Fibroblast of lung (primary cell): ENCODE data around the gene SPRING1. TPM values are rescaled to one million over a fixed set of nuclear protein-coding genes. Genes with fewer than 3 reads are reported as not detected.

Experiments used
- DNase-seq, 2 donors: peaks; one replicate each; pipeline versions ENCODE4 v3.0.0 to v3.0.0-alpha.2; 2010; ENCODE audit warnings: low read depth in 2 of 2
- H2AFZ ChIP-seq: 2 replicates; pipeline ENCODE4 v1.5.1; 2012; ENCODE audit warnings: low read length, control low read depth, inconsistent platforms
- H3K27ac ChIP-seq: 2 replicates; pipeline ENCODE4 v1.5.1; 2011; ENCODE audit warnings: low read length, control low read depth; ENCODE audit not compliant: insufficient read depth
- H3K27me3 ChIP-seq: 2 replicates; pipeline ENCODE4 v1.5.1; 2011; ENCODE audit warnings: mild to moderate bottlenecking, low read length; ENCODE audit not compliant: control insufficient read depth, insufficient read depth
- H3K36me3 ChIP-seq: 2 replicates; pipeline ENCODE4 v1.5.1; 2011; ENCODE audit warnings: low read length; ENCODE audit not compliant: control insufficient read depth, insufficient read depth
- H3K4me1 ChIP-seq: 2 replicates; pipeline ENCODE4 v1.5.1; 2011; ENCODE audit warnings: low read length; ENCODE audit not compliant: control insufficient read depth, insufficient read depth; ENCODE audit errors: extremely low read depth
- H3K4me2 ChIP-seq: 2 replicates; pipeline ENCODE4 v1.5.1; 2011; ENCODE audit warnings: low read length, control low read depth; ENCODE audit not compliant: insufficient read depth; ENCODE audit errors: extremely low read depth
- H3K4me3 ChIP-seq, 4 experiments: fragments of 200-600 bp in 1 of 4; sonication (generic) in 1 of 4; replicated peaks in 1 of 4; 2 replicates each; pipeline ENCODE4 v1.5.1; 2011 to 2016; ENCODE audit warnings: low read length in 4 of 4, low read depth in 3 of 4, mild to moderate bottlenecking in 3 of 4, control low read depth in 2 of 4, inconsistent platforms in 1 of 4, mixed read lengths in 1 of 4; ENCODE audit not compliant: insufficient read depth in 1 of 4; ENCODE audit errors: control extremely low read depth in 1 of 4
- H3K79me2 ChIP-seq: 2 replicates; pipeline ENCODE4 v1.5.1; 2012; ENCODE audit warnings: mild to moderate bottlenecking, low read length, inconsistent platforms; ENCODE audit not compliant: control insufficient read depth, insufficient read depth
- H3K9ac ChIP-seq: 2 replicates; pipeline ENCODE4 v1.5.1; 2011; ENCODE audit warnings: mild to moderate bottlenecking, low read length, control low read depth; ENCODE audit not compliant: insufficient read depth
- H3K9me3 ChIP-seq: 2 replicates; pipeline ENCODE4 v1.5.1; 2012; ENCODE audit warnings: low read depth, low read length; ENCODE audit not compliant: control insufficient read depth, insufficient read depth
- H4K20me1 ChIP-seq: 2 replicates; pipeline ENCODE4 v1.5.1; 2011; ENCODE audit warnings: low read length; ENCODE audit not compliant: control insufficient read depth, insufficient read depth; ENCODE audit errors: extremely low read depth
- EZH2 ChIP-seq: IDR thresholded peaks from 2 replicates; pipeline ENCODE4 v1.5.1; 2012; ENCODE audit warnings: low read length, control low read depth, mild to moderate bottlenecking; ENCODE audit errors: missing control alignments
- polyA plus RNA-seq, 2 donors: library from polyadenylated mRNA; depleted of rRNA in 1 of 2; stranded (reverse) in 1 of 2; unstranded in 1 of 2; fragments of >200 nt; gene quantifications; 2 replicates each; pipeline ENCODE4 v1.2.1, GENCODE V29; 2011 to 2012; ENCODE audit warnings: missing spikeins in 1 of 2
- total RNA-seq: library from RNA; depleted of rRNA; stranded (reverse); fragments of >200 nt; gene quantifications from 2 replicates; pipeline ENCODE4 v1.2.1, GENCODE V29; 2014
- TF ChIP-seq, protein P1 (sequence below), 2 donors: IDR thresholded peaks in 1 of 2; conservative IDR thresholded peaks in 1 of 2; 1 replicate in 1 of 2; 2 replicates in 1 of 2; pipeline ENCODE4 v1.5.1; 2011 to 2012; ENCODE audit warnings: low read length in 2 of 2, control low read depth in 1 of 2, inconsistent platforms in 1 of 2, low read depth in 1 of 2, mild to moderate bottlenecking in 1 of 2

The SPRING1 gene
- total and polyA plus RNA-seq, 2 donors (not counting 1 experiment from before 2014, with no cell fraction given) = 14.6 to 18.8 TPM

DNA sequence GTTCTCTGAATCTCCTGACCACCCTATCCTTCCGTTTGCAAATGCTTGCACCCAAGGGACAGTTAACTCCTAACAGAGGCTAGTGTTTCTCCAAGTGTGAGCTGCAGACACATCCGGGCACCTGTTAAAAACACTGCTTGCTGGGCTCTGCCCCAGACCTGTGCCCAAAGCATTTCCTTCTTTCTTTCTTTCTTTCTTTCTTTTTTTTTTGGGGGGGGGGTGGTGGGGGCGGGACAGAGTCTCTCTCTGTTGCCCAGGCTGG lies 42.5 kb downstream of the SPRING1 start:
- no peaks in the 10 kb centered on the region for H3K36me3 ChIP-seq
- TF ChIP-seq, protein P1, sequence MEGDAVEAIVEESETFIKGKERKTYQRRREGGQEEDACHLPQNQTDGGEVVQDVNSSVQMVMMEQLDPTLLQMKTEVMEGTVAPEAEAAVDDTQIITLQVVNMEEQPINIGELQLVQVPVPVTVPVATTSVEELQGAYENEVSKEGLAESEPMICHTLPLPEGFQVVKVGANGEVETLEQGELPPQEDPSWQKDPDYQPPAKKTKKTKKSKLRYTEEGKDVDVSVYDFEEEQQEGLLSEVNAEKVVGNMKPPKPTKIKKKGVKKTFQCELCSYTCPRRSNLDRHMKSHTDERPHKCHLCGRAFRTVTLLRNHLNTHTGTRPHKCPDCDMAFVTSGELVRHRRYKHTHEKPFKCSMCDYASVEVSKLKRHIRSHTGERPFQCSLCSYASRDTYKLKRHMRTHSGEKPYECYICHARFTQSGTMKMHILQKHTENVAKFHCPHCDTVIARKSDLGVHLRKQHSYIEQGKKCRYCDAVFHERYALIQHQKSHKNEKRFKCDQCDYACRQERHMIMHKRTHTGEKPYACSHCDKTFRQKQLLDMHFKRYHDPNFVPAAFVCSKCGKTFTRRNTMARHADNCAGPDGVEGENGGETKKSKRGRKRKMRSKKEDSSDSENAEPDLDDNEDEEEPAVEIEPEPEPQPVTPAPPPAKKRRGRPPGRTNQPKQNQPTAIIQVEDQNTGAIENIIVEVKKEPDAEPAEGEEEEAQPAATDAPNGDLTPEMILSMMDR (conservative IDR thresholded peaks at IDR 0.05 in 1 of 2, IDR thresholded peaks at IDR 0.05 in 1 of 2; ENCODE audit: low read depth in 1 of 2, low read length in 2 of 2) = no peak
- no peak for TF ChIP-seq EZH2
- no peaks in the 10 kb centered on the region for H3K79me2 ChIP-seq
- peaks cover 28% of the 10 kb centered on the region for H3K27me3 ChIP-seq
- no peaks in the 10 kb centered on the region for H3K4me1 ChIP-seq
- no peak overlapping the region for H3K9ac ChIP-seq
- H4K20me1 ChIP-seq = peaks cover 2% of the 10 kb centered on the region
- no peaks in the 10 kb centered on the region for H3K9me3 ChIP-seq
- no peak overlapping the region for H3K4me2 ChIP-seq
- no peak for DNase-seq
- no peak overlapping the region for H3K27ac ChIP-seq
- no peak overlapping the region for H3K4me3 ChIP-seq
- H2AFZ ChIP-seq = no peak overlapping the region

DNA sequence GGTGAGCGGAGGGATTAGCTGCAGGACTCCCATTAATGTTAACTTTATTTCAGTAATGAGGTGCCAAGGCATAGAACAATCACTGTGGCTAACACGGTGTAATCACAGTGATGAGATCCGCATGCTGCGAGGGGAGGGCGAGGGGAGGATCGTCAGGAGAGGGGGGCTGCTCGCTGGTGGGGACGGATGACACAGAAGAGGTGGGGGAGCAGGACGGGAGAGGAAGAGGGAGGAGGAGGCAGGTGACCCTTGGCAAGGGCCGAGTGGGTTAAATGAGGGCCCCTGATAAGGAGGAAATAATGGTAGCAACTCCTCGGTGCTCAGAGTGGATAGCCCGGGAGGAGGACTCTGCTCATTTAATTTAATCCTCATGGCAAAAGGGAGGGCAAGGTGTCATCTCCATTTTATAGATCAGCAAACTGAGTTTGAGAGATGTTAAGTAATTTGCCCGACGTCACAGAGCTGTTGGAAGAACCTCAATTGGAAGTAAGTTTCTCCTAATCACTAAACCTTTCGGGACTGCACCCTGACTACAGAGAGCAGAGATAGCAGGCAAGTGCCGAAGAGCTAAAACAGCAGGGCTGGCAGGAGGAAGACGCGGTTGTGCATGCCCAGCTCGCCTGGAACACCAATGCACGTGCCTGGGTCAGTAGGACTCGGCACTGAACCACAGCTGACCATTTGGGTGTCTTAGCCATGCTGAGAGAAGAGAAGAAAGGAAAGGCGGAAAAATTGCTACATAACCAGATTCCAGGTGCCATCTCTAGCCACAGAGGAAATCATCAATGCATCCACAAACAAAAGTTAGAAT lies 43.0 kb downstream of the SPRING1 start:
- no peak for DNase-seq
- no peak overlapping the region for H3K4me2 ChIP-seq
- H3K9me3 ChIP-seq = no peaks in the 10 kb centered on the region
- H3K36me3 ChIP-seq = no peaks in the 10 kb centered on the region
- no peaks in the 10 kb centered on the region for H3K4me1 ChIP-seq
- H2AFZ ChIP-seq = no peak overlapping the region
- H3K27ac ChIP-seq = no peak overlapping the region
- no peak overlapping the region for H3K9ac ChIP-seq
- H4K20me1 ChIP-seq = peaks cover 2% of the 10 kb centered on the region
- no peak for TF ChIP-seq EZH2
- TF ChIP-seq, protein P1 (conservative IDR thresholded peaks at IDR 0.05 in 1 of 2, IDR thresholded peaks at IDR 0.05 in 1 of 2; ENCODE audit: low read depth in 1 of 2, low read length in 2 of 2) = no peak
- peaks cover 28% of the 10 kb centered on the region for H3K27me3 ChIP-seq
- no peak overlapping the region for H3K4me3 ChIP-seq
- H3K79me2 ChIP-seq = no peaks in the 10 kb centered on the region

DNA sequence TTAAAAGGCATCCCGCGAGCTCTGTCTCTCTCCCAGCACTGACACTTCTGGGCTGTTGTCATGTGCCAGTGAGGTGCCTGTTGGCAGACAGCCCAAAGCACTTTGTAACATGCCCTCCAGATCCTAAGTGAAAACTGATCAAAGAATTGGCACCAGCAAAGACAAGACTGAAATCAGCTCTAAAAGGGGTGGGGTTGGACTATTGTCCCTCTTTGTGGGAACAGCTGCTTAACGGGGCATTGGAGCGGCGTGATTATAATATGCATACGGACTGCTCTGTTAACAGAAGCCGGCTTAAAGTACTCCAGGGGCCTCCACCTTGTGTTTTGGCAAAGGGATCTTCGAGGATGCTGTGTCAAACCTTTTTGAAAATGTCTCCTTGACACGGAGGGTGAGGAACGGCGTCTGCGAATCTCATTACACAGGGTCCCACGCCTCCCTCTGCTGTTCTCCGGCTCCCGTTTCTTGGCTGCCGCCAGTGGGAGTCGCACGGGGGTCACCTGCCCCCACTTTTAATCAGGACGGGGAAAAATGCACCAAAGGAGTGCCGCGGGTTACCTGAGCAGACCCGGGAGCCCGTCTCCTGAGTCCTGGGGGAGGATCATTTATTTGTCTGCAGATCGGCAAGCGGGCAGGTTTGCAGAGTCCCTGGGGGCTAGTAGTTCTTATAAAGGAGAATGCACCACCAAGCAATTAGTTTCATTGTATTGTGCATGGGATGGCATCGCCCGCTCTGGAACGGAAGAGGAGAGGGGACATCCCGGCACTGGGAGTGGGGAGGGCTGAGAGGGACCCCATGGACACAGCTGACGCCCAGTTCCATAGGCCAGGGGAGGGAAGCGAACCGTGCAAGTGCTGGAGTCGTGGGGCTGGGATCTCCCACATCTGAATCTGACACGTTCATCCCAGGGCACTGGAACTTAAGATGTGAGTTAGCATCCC lies 44.3 kb downstream of the SPRING1 start:
- DNase-seq = no peak
- H3K4me3 ChIP-seq = peak overlapping the region in 2 of 4 experiments; percentile 8
- H3K36me3 ChIP-seq = no peaks in the 10 kb centered on the region
- H3K4me2 ChIP-seq = peak overlapping the region; percentile 33
- TF ChIP-seq EZH2 = peak; percentile 72
- TF ChIP-seq, protein P1 (conservative IDR thresholded peaks at IDR 0.05 in 1 of 2, IDR thresholded peaks at IDR 0.05 in 1 of 2; ENCODE audit: low read depth in 1 of 2, low read length in 2 of 2) = no peak
- no peaks in the 10 kb centered on the region for H3K79me2 ChIP-seq
- peaks cover 28% of the 10 kb centered on the region for H3K27me3 ChIP-seq
- H4K20me1 ChIP-seq = peaks cover 2% of the 10 kb centered on the region
- H3K9me3 ChIP-seq = no peaks in the 10 kb centered on the region
- no peaks in the 10 kb centered on the region for H3K4me1 ChIP-seq
- H3K27ac ChIP-seq = no peak overlapping the region
- H2AFZ ChIP-seq = no peak overlapping the region
- no peak overlapping the region for H3K9ac ChIP-seq
